Esophagus muscularis mucosa (tissue), 3 donors: ENCODE results near the gene TANC1.

Experiments used
- POLR2A ChIP-seq: fragments of 450-650 bp; IDR thresholded peaks from one replicate; pipeline ENCODE4 v1.6.1; 2017; ENCODE audit warnings: antibody characterized with exemption, moderate library complexity, mild to moderate bottlenecking, low read depth
- TF ChIP-seq, protein P1 (sequence below), 3 experiments: fragments of 200-600 bp in 2 of 3; fragments of 450-650 bp in 1 of 3; sonication (generic) in 2 of 3; IDR thresholded peaks; one replicate each; pipeline ENCODE4 v1.5.1; 2017 to 2019; ENCODE audit warnings: antibody characterized with exemption in 3 of 3, mild to moderate bottlenecking in 2 of 3, moderate library complexity in 1 of 3

DNA sequence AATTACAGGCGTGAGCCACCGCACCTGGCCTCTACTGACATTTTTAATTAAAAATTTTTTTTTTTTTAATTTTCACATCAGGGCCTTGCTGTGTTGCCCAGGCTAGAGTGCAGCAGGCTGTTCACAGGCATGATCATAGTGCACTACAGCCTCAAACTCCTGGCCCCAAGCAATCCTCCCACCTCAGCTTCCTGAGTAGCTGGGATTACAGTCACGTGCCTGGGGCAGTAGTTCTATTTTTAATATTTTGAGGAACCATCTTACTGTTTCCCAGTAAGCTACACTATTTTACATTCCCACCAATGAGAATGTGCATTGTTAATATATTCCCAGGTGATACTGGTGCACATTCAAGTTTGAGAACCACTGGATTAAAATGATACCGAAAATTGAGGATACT, 225.4 kb downstream of the TANC1 start:
- no peak for TF ChIP-seq POLR2A
- TF ChIP-seq, protein P1, sequence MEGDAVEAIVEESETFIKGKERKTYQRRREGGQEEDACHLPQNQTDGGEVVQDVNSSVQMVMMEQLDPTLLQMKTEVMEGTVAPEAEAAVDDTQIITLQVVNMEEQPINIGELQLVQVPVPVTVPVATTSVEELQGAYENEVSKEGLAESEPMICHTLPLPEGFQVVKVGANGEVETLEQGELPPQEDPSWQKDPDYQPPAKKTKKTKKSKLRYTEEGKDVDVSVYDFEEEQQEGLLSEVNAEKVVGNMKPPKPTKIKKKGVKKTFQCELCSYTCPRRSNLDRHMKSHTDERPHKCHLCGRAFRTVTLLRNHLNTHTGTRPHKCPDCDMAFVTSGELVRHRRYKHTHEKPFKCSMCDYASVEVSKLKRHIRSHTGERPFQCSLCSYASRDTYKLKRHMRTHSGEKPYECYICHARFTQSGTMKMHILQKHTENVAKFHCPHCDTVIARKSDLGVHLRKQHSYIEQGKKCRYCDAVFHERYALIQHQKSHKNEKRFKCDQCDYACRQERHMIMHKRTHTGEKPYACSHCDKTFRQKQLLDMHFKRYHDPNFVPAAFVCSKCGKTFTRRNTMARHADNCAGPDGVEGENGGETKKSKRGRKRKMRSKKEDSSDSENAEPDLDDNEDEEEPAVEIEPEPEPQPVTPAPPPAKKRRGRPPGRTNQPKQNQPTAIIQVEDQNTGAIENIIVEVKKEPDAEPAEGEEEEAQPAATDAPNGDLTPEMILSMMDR (IDR thresholded peaks at IDR 0.05), result no peak
